Transverse colon (tissue), 3 donors: Measurements from ENCODE around the gene SMCR8.
"Not testable (repeated sequence)": the region's sequence is repeated elsewhere in the genome, so short reads cannot be mapped to it uniquely, and the experiment has no call there.

Experiments used
- POLR2A ChIP-seq: fragments of 450-650 bp; IDR thresholded peaks from one replicate; pipeline ENCODE4 v1.6.1; 2016; ENCODE audit warnings: antibody characterized with exemption, mild to moderate bottlenecking, moderate library complexity
- TF ChIP-seq, protein P1 (sequence below), 5 experiments: fragments of 200-600 bp in 3 of 5; fragments of 450-650 bp in 2 of 5; sonication (generic) in 3 of 5; IDR thresholded peaks; 1 replicate in 2 of 5; 2 replicates in 3 of 5; pipeline ENCODE4 v1.5.1; 2016 to 2017; ENCODE audit warnings: antibody characterized with exemption in 5 of 5, inconsistent platforms in 3 of 5, mild to moderate bottlenecking in 2 of 5, moderate library complexity in 1 of 5

DNA sequence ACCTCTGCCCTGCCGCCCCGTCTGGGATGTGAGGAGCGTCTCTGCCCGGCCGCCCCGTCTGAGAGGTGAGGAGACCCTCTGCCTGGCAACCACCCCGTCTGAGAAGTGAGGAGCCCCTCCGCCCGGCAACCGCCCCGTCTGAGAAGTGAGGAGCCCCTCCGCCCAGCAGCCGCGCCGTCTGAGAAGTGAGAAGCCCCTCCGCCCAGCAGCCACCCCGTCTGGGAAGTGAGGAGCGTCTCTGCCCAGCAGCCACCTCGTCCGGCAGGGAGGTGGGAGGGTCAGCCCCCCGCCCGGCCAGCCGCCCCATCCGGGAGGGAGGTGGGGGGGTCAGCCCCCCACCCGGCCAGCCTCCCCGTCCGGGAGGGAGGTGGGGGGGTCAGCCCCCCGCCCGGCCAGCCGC lies 17.0 kb upstream of the SMCR8 start:
- TF ChIP-seq, protein P1, sequence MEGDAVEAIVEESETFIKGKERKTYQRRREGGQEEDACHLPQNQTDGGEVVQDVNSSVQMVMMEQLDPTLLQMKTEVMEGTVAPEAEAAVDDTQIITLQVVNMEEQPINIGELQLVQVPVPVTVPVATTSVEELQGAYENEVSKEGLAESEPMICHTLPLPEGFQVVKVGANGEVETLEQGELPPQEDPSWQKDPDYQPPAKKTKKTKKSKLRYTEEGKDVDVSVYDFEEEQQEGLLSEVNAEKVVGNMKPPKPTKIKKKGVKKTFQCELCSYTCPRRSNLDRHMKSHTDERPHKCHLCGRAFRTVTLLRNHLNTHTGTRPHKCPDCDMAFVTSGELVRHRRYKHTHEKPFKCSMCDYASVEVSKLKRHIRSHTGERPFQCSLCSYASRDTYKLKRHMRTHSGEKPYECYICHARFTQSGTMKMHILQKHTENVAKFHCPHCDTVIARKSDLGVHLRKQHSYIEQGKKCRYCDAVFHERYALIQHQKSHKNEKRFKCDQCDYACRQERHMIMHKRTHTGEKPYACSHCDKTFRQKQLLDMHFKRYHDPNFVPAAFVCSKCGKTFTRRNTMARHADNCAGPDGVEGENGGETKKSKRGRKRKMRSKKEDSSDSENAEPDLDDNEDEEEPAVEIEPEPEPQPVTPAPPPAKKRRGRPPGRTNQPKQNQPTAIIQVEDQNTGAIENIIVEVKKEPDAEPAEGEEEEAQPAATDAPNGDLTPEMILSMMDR (IDR thresholded peaks at IDR 0.05) = not testable (repeated sequence)
- not testable (repeated sequence) for TF ChIP-seq POLR2A
